Stimulated activated naive CD4-positive, alpha-beta T cell (primary cell): Measurements from ENCODE around the gene LRG1.

ENCODE experiments used
- DNase-seq, 6 experiments: peaks; one replicate each; lab custom pipeline; 2025; lab: John Stamatoyannopoulos, UW

Gene LRG1

GRCh38 chr19:4539693-4540581 lies at the start of gene LRG1:
Gene LRG1 (minus strand): TSS chr19:4540036. CDS start chr19:4540013, 23 bp downstream.
- no peak for DNase-seq

- no peak for DNase-seq
Observed at GRCh38 chr19:4588291-4588761, 48.5 kb upstream of the LRG1 start.

- no peak for DNase-seq
Observed at GRCh38 chr19:4587527-4587926, 47.7 kb upstream of the LRG1 start.

- no peak for DNase-seq
Observed at GRCh38 chr19:4586691-4587090, 46.9 kb upstream of the LRG1 start.

- DNase-seq, result no peak
Observed at GRCh38 chr19:4586245-4586644, 46.4 kb upstream of the LRG1 start.

- DNase-seq, result no peak
Observed at GRCh38 chr19:4585556-4585955, 45.7 kb upstream of the LRG1 start.

- DNase-seq, result no peak
Observed at GRCh38 chr19:4584670-4585460, 45.0 kb upstream of the LRG1 start.

GRCh38 chr19:4583961-4584669 lies 44.3 kb upstream of the LRG1 start:
- DNase-seq, result peak in 1 of 6 experiments; percentile 11

GRCh38 chr19:4582980-4583842 lies 43.4 kb upstream of the LRG1 start:
- DNase-seq, result no peak

- no peak for DNase-seq
Observed at GRCh38 chr19:4581666-4582553, 42.1 kb upstream of the LRG1 start.

GRCh38 chr19:4580961-4581665 lies 41.3 kb upstream of the LRG1 start:
- no peak for DNase-seq

- no peak for DNase-seq
Observed at GRCh38 chr19:4580021-4580901, 40.4 kb upstream of the LRG1 start.

- no peak for DNase-seq
Observed at GRCh38 chr19:4579389-4579788, 39.6 kb upstream of the LRG1 start.

GRCh38 chr19:4578552-4579248 lies 38.9 kb upstream of the LRG1 start:
- no peak for DNase-seq

- DNase-seq, result no peak
Observed at GRCh38 chr19:4577020-4577782, 37.4 kb upstream of the LRG1 start.

GRCh38 chr19:4576016-4576933 lies 36.4 kb upstream of the LRG1 start:
- DNase-seq, result peak; percentile 6 to 62 (median 58)
